ENCODE data around the gene CNBD2.

- TF ChIP-seq CTCF (IDR thresholded peaks at IDR 0.05; ENCODE audit: poor library complexity, severe bottlenecking) (no peak), POLR2AphosphoS5 (IDR thresholded peaks at IDR 0.05) (no peak), EZH2 (IDR thresholded peaks at IDR 0.05; ENCODE audit: borderline replicate concordance, insufficient read depth, low read length, poor library complexity, severe bottlenecking) (no peak), TAF1 (IDR thresholded peaks at IDR 0.05; ENCODE audit: low read depth) (no peak), EP300 (conservative IDR thresholded peaks at IDR 0.05; ENCODE audit: poor library complexity, severe bottlenecking) (no peak), REST (IDR thresholded peaks at IDR 0.05; ENCODE audit: borderline replicate concordance) (no peak), SMC3 (conservative IDR thresholded peaks at IDR 0.05; ENCODE audit: poor library complexity) (no peak), MXI1 (conservative IDR thresholded peaks at IDR 0.05; ENCODE audit: poor library complexity, severe bottlenecking) (no peak)
Measured at GRCh38 chr20:36055145-36055544, 86.8 kb downstream of the CNBD2 start.

All from neural cell (in vitro differentiated cells).